HG03460 (cell line): ENCODE results near the gene TAF4B.
A peak's percentile ranks its signal among the peaks of the same experiment; 100 is the strongest.
"Not testable (repeated sequence)": the region's sequence is repeated elsewhere in the genome, so short reads cannot be mapped to it uniquely, and the experiment has no call there.

ENCODE experiments used
- ATAC-seq: cut with Tn5 transposase; IDR thresholded peaks from one replicate; pipeline ENCODE4 v1.9.1; 2021; ENCODE audit not compliant: unreplicated experiment

Gene TAF4B

GRCh38 chr18:26419746-26420145 is 193.5 kb downstream of the TAF4B start:
- ATAC-seq = no peak

GRCh38 chr18:26421503-26421902 is 195.3 kb downstream of the TAF4B start:
- no peak for ATAC-seq

GRCh38 chr18:26421931-26422330 is 195.7 kb downstream of the TAF4B start:
- no peak for ATAC-seq

GRCh38 chr18:26422472-26423162 is 196.4 kb downstream of the TAF4B start:
- ATAC-seq = peak; percentile 56

- no peak for ATAC-seq
Observed at GRCh38 chr18:26424428-26425147, 198.3 kb downstream of the TAF4B start.

GRCh38 chr18:26425148-26425531 is 198.9 kb downstream of the TAF4B start:
- ATAC-seq = no peak

GRCh38 chr18:26429535-26430226 is 203.4 kb downstream of the TAF4B start:
- ATAC-seq = no peak

GRCh38 chr18:26432651-26433424 is 206.6 kb downstream of the TAF4B start:
- no peak for ATAC-seq

- no peak for ATAC-seq
Observed at GRCh38 chr18:26434887-26435286, 208.6 kb downstream of the TAF4B start.

GRCh38 chr18:26435415-26436095 is 209.3 kb downstream of the TAF4B start:
- no peak for ATAC-seq

GRCh38 chr18:26436176-26437051 is 210.2 kb downstream of the TAF4B start:
- no peak for ATAC-seq

- not testable (repeated sequence) for ATAC-seq
Observed at GRCh38 chr18:26437634-26438033, 211.4 kb downstream of the TAF4B start.

- peak; percentile 100 for ATAC-seq
Observed at GRCh38 chr18:26438980-26439379, 212.7 kb downstream of the TAF4B start.

- no peak for ATAC-seq
Observed at GRCh38 chr18:26439537-26439936, 213.3 kb downstream of the TAF4B start.

GRCh38 chr18:26440644-26441043 is 214.4 kb downstream of the TAF4B start:
- no peak for ATAC-seq
